ENCODE results near the gene CDC42SE2. TPM values are rescaled to one million over a fixed set of nuclear protein-coding genes. Genes with fewer than 3 reads are reported as not detected.
"Not testable (repeated sequence)": the region's sequence is repeated elsewhere in the genome, so short reads cannot be mapped to it uniquely, and the experiment has no call there.

Gene CDC42SE2
- total RNA-seq, 1 donor = 45.6 TPM

GRCh38 chr5:131328536-131329285, 64.9 kb downstream of the CDC42SE2 start:
- peak; percentile 41 for DNase-seq (ENCODE audit: low read depth)
- TF ChIP-seq, protein P1, sequence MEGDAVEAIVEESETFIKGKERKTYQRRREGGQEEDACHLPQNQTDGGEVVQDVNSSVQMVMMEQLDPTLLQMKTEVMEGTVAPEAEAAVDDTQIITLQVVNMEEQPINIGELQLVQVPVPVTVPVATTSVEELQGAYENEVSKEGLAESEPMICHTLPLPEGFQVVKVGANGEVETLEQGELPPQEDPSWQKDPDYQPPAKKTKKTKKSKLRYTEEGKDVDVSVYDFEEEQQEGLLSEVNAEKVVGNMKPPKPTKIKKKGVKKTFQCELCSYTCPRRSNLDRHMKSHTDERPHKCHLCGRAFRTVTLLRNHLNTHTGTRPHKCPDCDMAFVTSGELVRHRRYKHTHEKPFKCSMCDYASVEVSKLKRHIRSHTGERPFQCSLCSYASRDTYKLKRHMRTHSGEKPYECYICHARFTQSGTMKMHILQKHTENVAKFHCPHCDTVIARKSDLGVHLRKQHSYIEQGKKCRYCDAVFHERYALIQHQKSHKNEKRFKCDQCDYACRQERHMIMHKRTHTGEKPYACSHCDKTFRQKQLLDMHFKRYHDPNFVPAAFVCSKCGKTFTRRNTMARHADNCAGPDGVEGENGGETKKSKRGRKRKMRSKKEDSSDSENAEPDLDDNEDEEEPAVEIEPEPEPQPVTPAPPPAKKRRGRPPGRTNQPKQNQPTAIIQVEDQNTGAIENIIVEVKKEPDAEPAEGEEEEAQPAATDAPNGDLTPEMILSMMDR (IDR thresholded peaks at IDR 0.05; ENCODE audit: insufficient read depth, low read length) = no peak
- no peak overlapping the region for H3K4me3 ChIP-seq (ENCODE audit: low read depth, low read length)

- no peak overlapping the region for H3K4me3 ChIP-seq (ENCODE audit: low read depth, low read length)
- DNase-seq (ENCODE audit: low read depth) = no peak
- TF ChIP-seq, protein P1 (IDR thresholded peaks at IDR 0.05; ENCODE audit: insufficient read depth, low read length) = no peak
These were observed 65.4 kb downstream of the CDC42SE2 start for GRCh38 chr5:131329286-131329560.

DNA sequence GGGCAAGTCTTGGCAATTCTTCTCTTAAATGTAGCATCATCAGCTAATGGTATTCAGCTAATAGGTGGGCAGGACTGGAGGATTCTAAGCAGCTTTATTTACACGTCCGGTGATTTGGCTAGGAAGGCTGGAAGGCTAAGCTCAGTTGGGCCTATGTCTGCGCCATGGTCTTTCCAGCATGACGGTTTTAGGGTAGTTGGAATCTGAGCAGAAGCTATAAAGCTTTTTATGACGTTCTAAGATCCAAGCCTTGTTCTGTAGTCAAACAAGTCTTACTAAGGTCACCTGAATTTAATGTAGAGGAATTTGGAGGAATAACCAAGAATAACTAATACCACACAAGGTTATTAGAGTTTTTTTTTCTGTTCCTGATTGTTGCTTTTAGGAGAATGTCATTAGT, 66.2 kb downstream of the CDC42SE2 start:
- TF ChIP-seq, protein P1 (IDR thresholded peaks at IDR 0.05; ENCODE audit: insufficient read depth, low read length) = no peak
- H3K4me3 ChIP-seq (ENCODE audit: low read depth, low read length) = no peak overlapping the region
- DNase-seq (ENCODE audit: low read depth) = no peak

DNA sequence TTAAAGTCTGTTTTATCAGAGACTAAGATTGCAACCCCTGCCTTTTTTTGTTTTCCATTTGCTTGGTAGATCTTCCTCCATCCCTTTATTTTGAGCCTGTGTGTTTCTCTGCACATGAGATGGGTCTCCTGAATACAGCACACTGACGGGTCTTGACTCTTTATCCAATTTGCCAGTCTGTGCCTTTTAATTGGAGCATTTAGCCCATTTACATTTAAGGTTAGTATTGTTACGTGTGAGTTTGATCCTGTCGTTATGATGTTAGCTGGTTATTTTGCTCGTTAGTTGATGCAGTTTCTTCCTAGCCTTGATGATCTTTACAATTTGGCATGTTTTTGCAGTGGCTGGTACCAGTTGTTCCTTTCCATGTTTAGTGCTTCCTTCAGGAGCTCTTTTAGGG, 71.9 kb downstream of the CDC42SE2 start:
- not testable (repeated sequence) for DNase-seq (ENCODE audit: low read depth); H3K4me3 ChIP-seq (ENCODE audit: low read depth, low read length)

DNA sequence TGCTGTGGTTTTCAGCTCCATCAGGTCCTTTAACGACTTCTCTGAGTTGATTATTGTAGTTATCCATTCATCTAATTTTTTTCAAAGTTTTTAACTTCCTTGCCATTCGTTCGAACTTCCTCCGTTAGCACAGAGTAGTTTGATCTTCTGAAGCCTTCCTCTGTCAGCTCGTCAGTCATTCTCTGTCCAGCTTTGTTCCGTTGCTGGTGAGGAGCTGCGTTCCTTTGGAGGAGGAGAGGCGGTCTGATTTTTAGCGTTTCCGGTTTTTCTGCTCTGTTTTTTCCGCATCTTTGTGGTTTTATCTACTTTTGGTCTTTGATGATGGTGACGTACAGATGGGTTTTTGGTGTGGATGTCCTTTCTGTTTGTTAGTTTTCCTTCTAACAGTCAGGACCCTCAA, 72.9 kb downstream of the CDC42SE2 start:
- not testable (repeated sequence) for DNase-seq (ENCODE audit: low read depth); H3K4me3 ChIP-seq (ENCODE audit: low read depth, low read length)

GRCh38 chr5:131337240-131338050, 73.6 kb downstream of the CDC42SE2 start:
- DNase-seq (ENCODE audit: low read depth); H3K4me3 ChIP-seq (ENCODE audit: low read depth, low read length): not testable (repeated sequence)

DNA sequence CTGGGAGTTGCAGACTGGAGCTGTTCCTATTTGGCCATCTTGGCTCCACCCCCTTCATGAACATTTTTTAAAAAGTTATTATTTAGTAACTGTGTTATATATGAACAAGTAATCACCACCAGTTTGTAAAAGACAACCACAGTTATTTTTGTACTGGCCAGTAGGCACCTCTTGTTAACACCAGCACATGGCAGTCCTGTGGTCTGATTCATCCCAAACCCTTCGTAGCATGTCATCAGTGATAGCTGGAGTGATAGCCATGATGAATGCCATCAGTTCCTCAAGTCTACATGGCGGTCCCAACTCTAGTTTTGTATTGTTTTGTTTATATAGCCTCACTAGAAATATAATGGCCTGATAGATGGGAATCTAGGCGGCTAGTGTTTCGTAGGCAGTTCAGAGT, 74.2 kb downstream of the CDC42SE2 start:
- DNase-seq (ENCODE audit: low read depth) = no peak
- H3K4me3 ChIP-seq (ENCODE audit: low read depth, low read length) = no peak overlapping the region
- TF ChIP-seq, protein P1 (IDR thresholded peaks at IDR 0.05; ENCODE audit: insufficient read depth, low read length) = no peak

- H3K4me3 ChIP-seq (ENCODE audit: low read depth, low read length); DNase-seq (ENCODE audit: low read depth): not testable (repeated sequence)
These were observed 80.4 kb downstream of the CDC42SE2 start for GRCh38 chr5:131344288-131344687.

- not testable (repeated sequence) for DNase-seq (ENCODE audit: low read depth); H3K4me3 ChIP-seq (ENCODE audit: low read depth, low read length)
These were observed 82.4 kb downstream of the CDC42SE2 start for GRCh38 chr5:131346204-131346603.
